ENCODE results near the gene VPS13A. TPM values are rescaled to one million over a fixed set of nuclear protein-coding genes. Genes with fewer than 3 reads are reported as not detected.

VPS13A gene
- total RNA-seq, 1 experiment from 2014 or later = 52.8 TPM

DNA sequence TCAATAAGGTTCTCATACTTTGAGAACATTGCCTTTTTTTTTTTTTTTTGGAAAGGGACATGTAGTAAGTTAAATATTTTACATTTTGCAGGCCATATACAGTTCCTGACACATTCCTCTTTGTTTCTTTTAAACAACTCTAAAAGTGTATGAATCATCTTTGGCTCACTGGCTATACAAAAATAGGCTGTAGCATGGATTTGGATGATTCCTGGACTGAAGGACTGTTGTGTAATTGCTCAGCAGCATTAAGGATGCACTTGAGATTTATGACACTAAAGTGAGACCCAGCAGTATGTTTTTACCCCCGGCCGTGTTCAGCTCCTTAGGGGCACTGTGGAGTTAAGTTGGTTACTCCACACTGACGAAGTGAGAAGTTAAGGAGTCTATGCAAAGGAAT lies 41.3 kb downstream of the VPS13A start:
- no peak overlapping the region for H3K4me2 ChIP-seq (ENCODE audit: low read length)
- DNase-seq (ENCODE audit: low read depth, low spot score) (no peak), ATAC-seq (no peak)
- H4K20me1 ChIP-seq (ENCODE audit: insufficient read depth) = no peaks in the 10 kb centered on the region
- H3K4me3 ChIP-seq (replicated peaks in 1 of 2; ENCODE audit: low read depth in 1 of 2, low read length in 2 of 2) = no peak overlapping the region
- peaks cover 5% of the 10 kb centered on the region; the same call in 1 of the 2 replicates for H3K79me2 ChIP-seq (ENCODE audit: insufficient read depth, low read length)
- H3K36me3 ChIP-seq (ENCODE audit: control insufficient read depth in 1 of 2, insufficient read depth in 2 of 2, low read length in 2 of 2) = peaks cover 4 to 22% of the 10 kb centered on the region in 2 experiments; a peak in 2 of 4 replicates
- no peaks in the 10 kb centered on the region for H3K9me2 ChIP-seq (ENCODE audit: insufficient read depth)
- POLR2A ChIA-PET = no interaction called here
- no peak overlapping the region for H3K27ac ChIP-seq (ENCODE audit: low read depth, low read length)
- intact Hi-C loops (cut with micrococcal nuclease) = no loop called here
- no peaks in the 10 kb centered on the region for H3K9me3 ChIP-seq (ENCODE audit: control insufficient read depth in 1 of 2, insufficient read depth in 1 of 2, low read depth in 1 of 2, low read length in 2 of 2)
- no peak overlapping the region for H3K9ac ChIP-seq (ENCODE audit: low read length)
- TF ChIP-seq CEBPB (IDR thresholded peaks at IDR 0.05; ENCODE audit: low read depth) (no peak), CBX3 (IDR thresholded peaks at IDR 0.05; ENCODE audit: low read depth) (no peak), POLR2AphosphoS5 (IDR thresholded peaks at IDR 0.05; ENCODE audit: low read depth, low read length) (no peak), TCF7L2 (IDR thresholded peaks at IDR 0.05; ENCODE audit: borderline replicate concordance, extremely low read depth, insufficient read depth, insufficient read length) (no peak), ZNF274 (IDR thresholded peaks at IDR 0.05; ENCODE audit: low read depth, low read length) (no peak), ZFX (IDR thresholded peaks at IDR 0.05) (no peak), SIN3A (IDR thresholded peaks at IDR 0.05; ENCODE audit: low read depth) (no peak), ELF1 (IDR thresholded peaks at IDR 0.05; ENCODE audit: borderline replicate concordance, low read depth) (no peak), RAD21 (IDR thresholded peaks at IDR 0.05; ENCODE audit: low read depth) (no peak), ZBTB33 (IDR thresholded peaks at IDR 0.05; ENCODE audit: extremely low read depth, insufficient replicate concordance, low read length) (no peak), YY1 (IDR thresholded peaks at IDR 0.05; ENCODE audit: extremely low read depth, insufficient replicate concordance, low read depth, low read length) (no peak), JUND (IDR thresholded peaks at IDR 0.05) (no peak), POLR2A (IDR thresholded peaks at IDR 0.05; ENCODE audit: borderline replicate concordance, extremely low read depth, insufficient read depth, insufficient read length) (no peak), EZH2 (IDR thresholded peaks at IDR 0.05) (no peak)
- TF ChIP-seq, protein P1, sequence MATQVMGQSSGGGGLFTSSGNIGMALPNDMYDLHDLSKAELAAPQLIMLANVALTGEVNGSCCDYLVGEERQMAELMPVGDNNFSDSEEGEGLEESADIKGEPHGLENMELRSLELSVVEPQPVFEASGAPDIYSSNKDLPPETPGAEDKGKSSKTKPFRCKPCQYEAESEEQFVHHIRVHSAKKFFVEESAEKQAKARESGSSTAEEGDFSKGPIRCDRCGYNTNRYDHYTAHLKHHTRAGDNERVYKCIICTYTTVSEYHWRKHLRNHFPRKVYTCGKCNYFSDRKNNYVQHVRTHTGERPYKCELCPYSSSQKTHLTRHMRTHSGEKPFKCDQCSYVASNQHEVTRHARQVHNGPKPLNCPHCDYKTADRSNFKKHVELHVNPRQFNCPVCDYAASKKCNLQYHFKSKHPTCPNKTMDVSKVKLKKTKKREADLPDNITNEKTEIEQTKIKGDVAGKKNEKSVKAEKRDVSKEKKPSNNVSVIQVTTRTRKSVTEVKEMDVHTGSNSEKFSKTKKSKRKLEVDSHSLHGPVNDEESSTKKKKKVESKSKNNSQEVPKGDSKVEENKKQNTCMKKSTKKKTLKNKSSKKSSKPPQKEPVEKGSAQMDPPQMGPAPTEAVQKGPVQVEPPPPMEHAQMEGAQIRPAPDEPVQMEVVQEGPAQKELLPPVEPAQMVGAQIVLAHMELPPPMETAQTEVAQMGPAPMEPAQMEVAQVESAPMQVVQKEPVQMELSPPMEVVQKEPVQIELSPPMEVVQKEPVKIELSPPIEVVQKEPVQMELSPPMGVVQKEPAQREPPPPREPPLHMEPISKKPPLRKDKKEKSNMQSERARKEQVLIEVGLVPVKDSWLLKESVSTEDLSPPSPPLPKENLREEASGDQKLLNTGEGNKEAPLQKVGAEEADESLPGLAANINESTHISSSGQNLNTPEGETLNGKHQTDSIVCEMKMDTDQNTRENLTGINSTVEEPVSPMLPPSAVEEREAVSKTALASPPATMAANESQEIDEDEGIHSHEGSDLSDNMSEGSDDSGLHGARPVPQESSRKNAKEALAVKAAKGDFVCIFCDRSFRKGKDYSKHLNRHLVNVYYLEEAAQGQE (IDR thresholded peaks at IDR 0.05; ENCODE audit: low read depth) = no peak
- CTCF ChIA-PET = no interaction called here
- no TSS peak for BruUV-seq (replicated peaks)
- no peaks in the 10 kb centered on the region for H3K27me3 ChIP-seq (ENCODE audit: insufficient read depth, low read length)
- no peaks in the 10 kb centered on the region for H3K4me1 ChIP-seq (ENCODE audit: control insufficient read depth in 1 of 2, insufficient read depth in 2 of 2, low read length in 2 of 2)
- no peak overlapping the region for H2AFZ ChIP-seq (ENCODE audit: low read depth, low read length, poor library complexity, severe bottlenecking)
- RAD21 ChIA-PET (ENCODE audit: low non-redundant PET in 1 of 2, low total read pairs in 2 of 2, uncharacterized antibody in 2 of 2, unreplicated experiment in 2 of 2) = no interaction called here

All from HCT116 (cell line).